GM13976 (cell line): ENCODE data around the gene IL31.

Experiments used
- DNase-seq: peaks from one replicate; pipeline ENCODE4 v3.0.0; 2012; ENCODE audit warnings: low spot score
- in situ Hi-C: fragments of 300-500 bp; cut with MboI; formaldehyde crosslinking; loops from one replicate; pipeline ENCODE4 v1.12.0; 2022; ENCODE audit warnings: low sequenced_read_pairs, mixed read lengths, inconsistent platforms; ENCODE audit not compliant: unreplicated experiment
- TF ChIP-seq, protein P1 (sequence below): IDR thresholded peaks from 2 replicates; pipeline ENCODE4 v1.5.1; 2012; ENCODE audit warnings: borderline replicate concordance, mild to moderate bottlenecking; ENCODE audit not compliant: insufficient read depth; ENCODE audit errors: extremely low read depth, missing control alignments, control extremely low read depth

The IL31 gene

DNA sequence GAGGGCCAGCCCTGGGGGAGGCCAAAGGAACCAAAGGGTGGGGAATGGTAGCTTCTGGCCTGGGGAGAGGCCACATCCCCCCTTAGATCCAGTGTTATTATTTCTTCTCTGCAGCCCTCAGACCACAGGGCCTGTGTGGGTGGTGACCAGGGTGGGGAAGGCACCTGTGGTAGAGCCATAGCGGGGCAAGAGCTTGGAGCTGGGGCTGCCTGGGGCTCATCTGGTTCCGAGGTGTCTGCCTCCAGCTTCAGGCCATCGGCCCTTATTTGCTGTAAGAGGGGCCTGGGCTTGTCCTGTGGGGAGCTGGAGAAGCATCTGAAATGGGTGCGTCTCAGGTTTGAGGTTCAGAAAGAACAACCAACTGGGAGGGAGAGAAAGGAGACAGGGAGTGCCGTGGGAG, 27.4 kb upstream of the IL31 start:
- DNase-seq: no peak
- in situ Hi-C loops: no loop called here
- TF ChIP-seq, protein P1, sequence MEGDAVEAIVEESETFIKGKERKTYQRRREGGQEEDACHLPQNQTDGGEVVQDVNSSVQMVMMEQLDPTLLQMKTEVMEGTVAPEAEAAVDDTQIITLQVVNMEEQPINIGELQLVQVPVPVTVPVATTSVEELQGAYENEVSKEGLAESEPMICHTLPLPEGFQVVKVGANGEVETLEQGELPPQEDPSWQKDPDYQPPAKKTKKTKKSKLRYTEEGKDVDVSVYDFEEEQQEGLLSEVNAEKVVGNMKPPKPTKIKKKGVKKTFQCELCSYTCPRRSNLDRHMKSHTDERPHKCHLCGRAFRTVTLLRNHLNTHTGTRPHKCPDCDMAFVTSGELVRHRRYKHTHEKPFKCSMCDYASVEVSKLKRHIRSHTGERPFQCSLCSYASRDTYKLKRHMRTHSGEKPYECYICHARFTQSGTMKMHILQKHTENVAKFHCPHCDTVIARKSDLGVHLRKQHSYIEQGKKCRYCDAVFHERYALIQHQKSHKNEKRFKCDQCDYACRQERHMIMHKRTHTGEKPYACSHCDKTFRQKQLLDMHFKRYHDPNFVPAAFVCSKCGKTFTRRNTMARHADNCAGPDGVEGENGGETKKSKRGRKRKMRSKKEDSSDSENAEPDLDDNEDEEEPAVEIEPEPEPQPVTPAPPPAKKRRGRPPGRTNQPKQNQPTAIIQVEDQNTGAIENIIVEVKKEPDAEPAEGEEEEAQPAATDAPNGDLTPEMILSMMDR: no peak

DNA sequence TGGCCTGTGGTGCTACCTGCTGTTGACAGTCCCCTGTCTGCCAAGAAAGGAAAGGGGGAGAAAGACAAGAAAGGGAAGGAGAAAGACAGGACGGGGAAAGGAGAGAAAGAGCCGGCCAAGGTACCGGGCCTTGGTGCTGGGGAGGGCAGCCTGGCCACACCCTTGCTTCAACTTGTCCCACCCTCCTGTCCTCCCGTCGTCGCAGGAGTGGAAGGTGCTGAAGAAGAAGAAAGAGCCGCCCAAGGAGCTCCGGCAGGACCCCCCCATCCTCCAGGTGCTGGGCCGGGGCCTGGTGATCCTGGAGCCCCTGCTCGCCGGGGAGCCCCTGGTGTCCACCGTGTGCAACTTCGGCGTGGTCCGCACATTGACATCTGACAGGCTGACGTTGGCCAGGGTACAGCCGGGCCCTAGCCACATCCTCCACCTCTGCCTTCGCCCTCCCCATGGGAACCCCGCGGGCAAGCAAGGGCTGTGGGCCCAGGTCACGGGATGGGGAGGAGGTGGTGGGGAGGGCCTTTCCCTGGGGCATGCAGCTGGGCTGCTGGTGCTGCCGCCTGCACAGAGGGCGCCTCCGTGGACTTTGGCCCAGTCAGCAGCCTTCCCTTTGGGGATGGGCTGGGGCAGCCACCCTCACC, 26.6 kb upstream of the IL31 start:
- in situ Hi-C loops: no loop called here
- TF ChIP-seq, protein P1: no peak
- DNase-seq: peak; percentile 11

DNA sequence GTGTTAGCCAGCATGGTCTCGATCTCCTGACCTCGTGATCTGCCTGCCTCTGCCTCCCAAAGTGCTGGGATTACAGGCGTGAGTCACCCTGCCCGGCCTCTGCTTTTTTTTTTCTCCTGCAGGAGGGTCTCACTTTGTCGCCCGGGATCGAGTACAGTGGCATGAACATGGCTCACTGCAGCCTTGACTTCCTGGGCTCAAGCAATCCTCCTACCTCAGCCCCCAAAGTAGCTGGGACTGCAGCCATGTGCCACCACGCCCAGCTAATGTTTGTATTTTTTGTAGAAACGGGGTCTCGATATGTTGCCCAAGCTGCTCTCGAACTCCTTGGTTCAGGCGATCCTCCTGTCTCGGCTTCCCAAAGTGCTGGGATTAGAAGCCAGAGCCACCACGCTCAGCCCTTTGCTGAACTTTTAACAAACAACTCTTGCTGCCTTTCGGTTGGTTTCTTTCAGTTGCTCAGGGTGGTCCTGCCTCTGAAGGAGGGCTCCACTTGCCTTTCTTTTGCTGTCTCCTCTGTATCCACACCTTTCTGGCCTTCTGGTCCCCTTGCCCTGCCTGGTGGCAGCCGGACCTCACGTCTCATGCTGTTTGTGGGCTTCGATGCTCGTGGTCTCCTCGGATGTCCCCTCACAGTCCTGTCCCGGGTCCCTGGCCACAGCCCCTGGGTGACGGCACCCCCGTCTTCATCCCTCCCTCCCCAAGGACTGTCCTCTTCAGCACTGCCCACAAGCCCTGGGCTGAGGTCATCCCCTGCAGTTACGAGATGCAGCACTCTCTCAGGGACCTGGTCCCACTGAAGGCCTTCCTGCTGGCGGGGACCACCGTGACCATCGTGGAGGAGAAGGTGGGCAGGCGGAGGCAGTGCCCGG, 25.7 kb upstream of the IL31 start:
- no peak for DNase-seq
- in situ Hi-C loops: no loop called here
- TF ChIP-seq, protein P1: no peak

DNA sequence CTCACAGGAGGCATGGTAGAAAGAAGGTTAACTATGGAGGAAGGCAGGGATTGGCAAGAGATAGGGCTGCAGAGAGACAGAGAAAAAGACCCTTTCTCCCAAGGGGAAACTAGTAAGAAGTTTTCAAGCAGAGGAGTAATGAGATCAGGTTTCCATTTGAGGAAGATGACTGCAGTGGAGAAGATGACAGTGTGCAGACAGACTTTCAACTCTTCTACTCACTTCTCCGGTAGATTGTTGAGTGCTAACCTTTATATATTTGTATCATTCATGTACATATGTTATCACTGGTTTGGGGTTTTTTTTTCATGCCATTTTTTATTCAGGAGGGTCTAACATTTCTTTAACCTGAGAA, 23.6 kb upstream of the IL31 start:
- in situ Hi-C loops: no loop called here
- DNase-seq: no peak
- TF ChIP-seq, protein P1: no peak

DNA sequence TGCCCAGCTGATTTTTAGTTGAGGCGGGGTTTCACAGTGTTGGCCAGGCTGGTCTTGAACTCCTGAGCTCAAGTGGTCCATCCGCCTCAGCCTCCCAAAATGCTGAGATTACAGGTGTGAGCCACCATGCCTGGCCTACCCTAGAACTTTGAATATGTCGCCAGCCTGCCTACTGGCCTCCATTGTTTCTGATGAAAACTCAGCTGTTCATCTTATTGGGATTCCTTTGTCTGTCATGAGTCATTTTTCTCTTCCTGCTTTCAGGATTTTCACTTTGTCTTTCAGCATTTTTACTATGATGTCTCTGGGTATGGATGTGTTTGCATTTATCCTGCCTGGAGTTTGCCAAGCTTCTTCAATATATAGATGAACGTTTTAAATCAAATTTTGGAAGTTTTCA, 21.4 kb upstream of the IL31 start:
- no peak for DNase-seq
- TF ChIP-seq, protein P1: no peak
- in situ Hi-C loops: no loop called here

DNA sequence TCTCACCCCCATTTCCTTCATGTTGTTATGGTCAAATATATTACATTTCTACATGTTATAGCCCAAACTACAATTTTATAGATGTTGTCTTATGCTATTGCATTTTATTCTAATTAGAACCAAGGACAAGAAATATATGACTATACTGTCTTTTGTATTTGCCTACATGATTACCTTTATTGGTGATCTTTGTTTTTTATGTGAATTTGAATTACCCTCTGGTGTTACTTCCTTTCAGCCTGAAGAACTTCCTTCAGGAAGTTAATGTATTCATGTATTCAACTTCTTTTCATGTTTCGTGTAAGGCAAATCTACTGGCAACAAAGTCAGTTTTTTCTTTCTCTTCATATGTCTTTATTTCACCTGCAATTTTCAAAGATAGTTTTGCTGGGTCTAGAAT, 20.8 kb upstream of the IL31 start:
- TF ChIP-seq, protein P1: no peak
- in situ Hi-C loops: loop anchor here (5.0 kb wide), 1 partner anchor 53 kb away; no protein-coding TSS in a partner anchor
- DNase-seq: no peak
